K562 (cell line): ENCODE results near the gene KLK14. TPM values are rescaled to one million over a fixed set of nuclear protein-coding genes. Genes with fewer than 3 reads are reported as not detected.
A peak's percentile ranks its signal among the peaks of the same experiment; 100 is the strongest.

Experiments used
- ATAC-seq: fragments of 200-7000 bp; cut with Tn5 transposase; 3 replicates; pipeline ENCODE4 v1.9.1; 2020; ENCODE audit warnings: moderate library complexity
- BruUV-seq: library from RNA; stranded (reverse); fragments of 400-500 nt; replicated peaks from 2 replicates; lab custom pipeline; 2021; lab: Mats Ljungman, UMichigan
- CTCF ChIA-PET: fragments of 300-600 bp; formaldehyde crosslinking; extraction: SDS; loops from one replicate; lab custom pipeline; 2021; ENCODE audit warnings: low intra/inter-chr PET ratio; lab: Yijun Ruan, JAX
- POLR2A ChIA-PET: fragments of 300-600, 350-650 bp; sonication (Branson Sonifier 250); formaldehyde crosslinking; extraction: SDS; loops from one replicate; lab custom pipeline; 2021; ENCODE audit warnings: antibody characterized with exemption, inconsistent platforms; lab: Yijun Ruan, JAX
- DNase-seq, 4 experiments: peaks; one replicate each; pipeline versions ENCODE4 v3.0.0 to v3.0.0-alpha.2; 2011 to 2018; ENCODE audit warnings: low spot score in 3 of 4, mixed read lengths in 3 of 4; ENCODE audit errors: extremely low read depth in 1 of 4
- FAIRE-seq: peaks from 2 replicates; lab custom pipeline; 2011; peaks lifted over from hg19 to GRCh38; lab: Jason Lieb, UNC
- H2AFZ ChIP-seq: 2 replicates; pipeline ENCODE4 v1.6.0; 2011; ENCODE audit warnings: low read depth, low read length, control low read depth, inconsistent platforms
- H3K27ac ChIP-seq: fragments of 200-600 bp; 3 replicates; pipeline ENCODE4 v1.8.0; 2011; ENCODE audit warnings: low read depth, mild to moderate bottlenecking, control low read depth, inconsistent platforms, low read length, moderate library complexity, mixed read lengths; ENCODE audit errors: extremely low read depth
- H3K27me3 ChIP-seq, 2 experiments: fragments of 300-600 bp in 1 of 2; 2 replicates in 1 of 2; 3 replicates in 1 of 2; pipeline versions ENCODE4 v1.6.0 to v1.8.0; 2011; ENCODE audit warnings: inconsistent platforms in 2 of 2, low read length in 2 of 2, mild to moderate bottlenecking in 1 of 2, mixed read lengths in 1 of 2, moderate library complexity in 1 of 2; ENCODE audit not compliant: control insufficient read depth in 2 of 2, insufficient read depth in 2 of 2
- H3K36me3 ChIP-seq: fragments of 300-600 bp; 3 replicates; pipeline ENCODE4 v1.8.0; 2011; ENCODE audit warnings: mild to moderate bottlenecking, low read length, inconsistent platforms; ENCODE audit not compliant: control insufficient read depth, insufficient read depth
- H3K4me1 ChIP-seq, 2 experiments: fragments of 200-600 bp in 1 of 2; replicated peaks in 1 of 2; 2 replicates in 1 of 2; 3 replicates in 1 of 2; pipeline versions ENCODE4 v1.5.1 to v1.8.0; 2011; ENCODE audit warnings: inconsistent platforms in 2 of 2, low read length in 2 of 2, mild to moderate bottlenecking in 1 of 2, mixed read lengths in 1 of 2, moderate library complexity in 1 of 2; ENCODE audit not compliant: control insufficient read depth in 2 of 2, insufficient read depth in 2 of 2
- H3K4me2 ChIP-seq: 2 replicates; pipeline ENCODE4 v1.6.1; 2011; ENCODE audit warnings: low read length, control low read depth, inconsistent platforms, mixed read lengths; ENCODE audit not compliant: insufficient read depth
- H3K4me3 ChIP-seq: fragments of 200-600 bp; sonication (generic), shearing (Covaris generic); 2 replicates; pipeline ENCODE4 v1.5.1; 2016; ENCODE audit warnings: control low read depth, inconsistent platforms
- H3K79me2 ChIP-seq: fragments of 200-600 bp; 3 replicates; pipeline ENCODE4 v1.8.0; 2011; ENCODE audit warnings: low read length, inconsistent platforms; ENCODE audit not compliant: control insufficient read depth, insufficient read depth
- H3K9ac ChIP-seq, 2 experiments: 2 replicates each; pipeline versions ENCODE4 v1.6.0 to v1.6.1; 2011; ENCODE audit warnings: low read depth in 2 of 2, low read length in 2 of 2, control low read depth in 1 of 2, inconsistent platforms in 1 of 2, mild to moderate bottlenecking in 1 of 2, mixed read lengths in 1 of 2; ENCODE audit not compliant: insufficient read depth in 1 of 2
- H3K9me1 ChIP-seq: one replicate; pipeline ENCODE4 v1.6.0; 2011; ENCODE audit warnings: inconsistent platforms, mild to moderate bottlenecking, low read length, moderate library complexity; ENCODE audit not compliant: control insufficient read depth, insufficient read depth
- H3K9me3 ChIP-seq: replicated peaks from 2 replicates; pipeline ENCODE4 v1.5.1; 2011; ENCODE audit warnings: low read depth, low read length, inconsistent platforms; ENCODE audit not compliant: control insufficient read depth, insufficient read depth
- H4K20me1 ChIP-seq: replicated peaks from 2 replicates; pipeline ENCODE4 v1.6.1; 2011; ENCODE audit warnings: low read length, inconsistent platforms, mixed read lengths; ENCODE audit not compliant: control insufficient read depth, insufficient read depth
- CEBPB ChIP-seq: fragments of 450-650 bp; IDR thresholded peaks from 2 replicates; pipeline ENCODE4 v1.6.1; 2016; ENCODE audit warnings: missing genetic modification characterization, missing compliant biosample characterization
- EHMT2 ChIP-seq: fragments of 450-650 bp; IDR thresholded peaks from 2 replicates; pipeline ENCODE4 v1.6.1; 2018; ENCODE audit warnings: antibody characterized with exemption
- ELF4 ChIP-seq: fragments of 450-650 bp; formaldehyde crosslinking; IDR thresholded peaks from 2 replicates; pipeline ENCODE4 v1.4.0; 2022; ENCODE audit warnings: missing genetic modification characterization
- HDAC1 ChIP-seq, 2 experiments: fragments of 450-650 bp; IDR thresholded peaks; 2 replicates each; pipeline ENCODE4 v1.6.1; 2016 to 2017; ENCODE audit warnings: inconsistent platforms in 1 of 2, mild to moderate bottlenecking in 1 of 2, moderate library complexity in 1 of 2
- KDM1A ChIP-seq, 2 experiments: fragments of 450-650 bp; IDR thresholded peaks; 2 replicates each; pipeline ENCODE4 v1.6.1; 2016; ENCODE audit warnings: mild to moderate bottlenecking in 2 of 2
- MEIS2 ChIP-seq: fragments of 450-650 bp; IDR thresholded peaks from 2 replicates; pipeline ENCODE4 v1.6.1; 2014; ENCODE audit warnings: mild to moderate bottlenecking; ENCODE audit not compliant: partially characterized antibody
- MYNN ChIP-seq, 2 experiments: sonication (generic); formaldehyde crosslinking in 1 of 2; IDR thresholded peaks; 2 replicates each; pipeline versions ENCODE4 v1.5.0 to v1.6.1; 2016 to 2020; ENCODE audit warnings: antibody characterized with exemption in 1 of 2, missing genetic modification reagents in 1 of 2
- NFRKB ChIP-seq: fragments of 450-650 bp; IDR thresholded peaks from 2 replicates; pipeline ENCODE4 v1.6.1; 2016; ENCODE audit warnings: low read depth
- STAT5B ChIP-seq: fragments of 250-450 bp; sonication (Bioruptor Pico); IDR thresholded peaks from 2 replicates; pipeline ENCODE4 v1.8.0; 2021; ENCODE audit warnings: mild to moderate bottlenecking, inconsistent platforms
- ZBTB2 ChIP-seq: fragments of 450-650 bp; IDR thresholded peaks from 2 replicates; pipeline ENCODE4 v1.6.1; 2016; ENCODE audit warnings: antibody characterized with exemption
- ZBTB40 ChIP-seq, 2 experiments: fragments of 450-650 bp in 1 of 2; sonication (generic) in 1 of 2; formaldehyde crosslinking in 1 of 2; IDR thresholded peaks; 2 replicates each; pipeline versions ENCODE4 v1.7.1 to v1.9.0; 2016 to 2022; ENCODE audit warnings: inconsistent platforms in 1 of 2, mild to moderate bottlenecking in 1 of 2, missing genetic modification reagents in 1 of 2
- ZNF121 ChIP-seq: sonication (generic); formaldehyde crosslinking; conservative IDR thresholded peaks from 2 replicates; pipeline ENCODE4 v1.8.0; 2022; ENCODE audit warnings: missing genetic modification reagents
- ZNF707 ChIP-seq: fragments of 250-450 bp; sonication (Bioruptor Pico); conservative IDR thresholded peaks from 2 replicates; pipeline ENCODE4 v1.8.0; 2022; ENCODE audit warnings: inconsistent platforms, mild to moderate bottlenecking, moderate library complexity
- WGBS: fragments of 100-300 bp; shearing (Covaris generic); methylation state at CpG from one replicate; pipeline ENCODE4 v1.1.6; 2016; ENCODE audit warnings: low coverage, mixed read lengths; ENCODE audit not compliant: insufficient coverage; ENCODE audit errors: missing lambda C conversion rate; 5-methylcytosine and 5-hydroxymethylcytosine counted together
- in situ Hi-C: fragments of 300-500 bp; cut with MboI; formaldehyde crosslinking; loops from 4 replicates; pipeline ENCODE4 v1.15.0; 2018; ENCODE audit warnings: inconsistent platforms, mixed read lengths
- intact Hi-C: fragments of 100-400 bp; cut with micrococcal nuclease; formaldehyde crosslinking; loops from 2 replicates; pipeline ENCODE4 v1.14.2; 2022
- polyA plus RNA-seq, 8 experiments: library from polyadenylated mRNA; depleted of rRNA in 4 of 8; stranded (reverse) in 5 of 8; unstranded in 3 of 8; fragments of >200 nt; fragmentation: Nextera tagmentation in 2 of 8; fragmentation: Illumina TruSeq in 1 of 8; extraction: Ambion mirVana in 2 of 8; extraction: Trizol in 1 of 8; gene quantifications; 2 replicates each; pipeline versions ENCODE4 v1.2.1 to v1.2.3, GENCODE V29; 2011 to 2014; ENCODE audit warnings: inconsistent platforms in 1 of 8, missing spikeins in 1 of 8
- total RNA-seq, 7 experiments: library from RNA; depleted of rRNA in 6 of 7; stranded (reverse); fragments of >200 nt in 6 of 7; fragmentation: Illumina TruSeq in 2 of 7; extraction: Trizol in 2 of 7; gene quantifications; 2 replicates each; pipeline versions ENCODE4 v1.2.1 to v1.2.3, GENCODE V29; 2011 to 2021; ENCODE audit warnings: low replicate concordance in 1 of 7

Gene KLK14
- total and polyA plus RNA-seq, 9 of the 15 experiments (the other 6 are each of a cell fraction or from before 2014, with no cell fraction given): not detected

- Histone ChIP-seq H3K4me3 (no peak overlapping the region), H3K9me3 (no peaks in the 10 kb centered on the region), H3K27me3 (no peaks in the 10 kb centered on the region), H3K4me1 (peaks cover 13 to 15% of the 10 kb centered on the region in 2 experiments), H3K4me2 (no peak overlapping the region), H3K36me3 (no peaks in the 10 kb centered on the region), H2AFZ (no peak overlapping the region), H3K9ac (no peak overlapping the region), H3K9me1 (no peaks in the 10 kb centered on the region), H3K27ac (no peak overlapping the region), H3K79me2 (no peaks in the 10 kb centered on the region), H4K20me1 (no peaks in the 10 kb centered on the region)
- no peak for DNase-seq
- CTCF ChIA-PET: no interaction called here
- 0% methylated on average over 1 of the region's 1 CpG for WGBS
- ATAC-seq: no peak
- FAIRE-seq: no peak
- in situ Hi-C loops (no loop called here), intact Hi-C loops (no loop called here)
- no TSS peak for BruUV-seq
- POLR2A ChIA-PET: interaction anchor here (0.9 kb wide), 1 partner anchor 16 kb away, joined by 4 read pairs; no protein-coding TSS in a partner anchor
- TF ChIP-seq ZNF707 (CRISPR knock-in tag) (no peak), KDM1A (IDR thresholded peaks at IDR 0.05) (0 out of 4 replicates have a peak, but pooled peaks of 1 of the 2 experiments have one; percentile 21), MEIS2 (no peak), MYNN (IDR thresholded peaks at IDR 0.05) (no peak), MYNN (CRISPR knock-in tag; IDR thresholded peaks at IDR 0.05) (no peak), ELF4 (CRISPR knock-in tag) (peak; percentile 74; the same call in 1 of the 2 replicates), HDAC1 (IDR thresholded peaks at IDR 0.05) (0 out of 4 replicates have a peak, but pooled peaks of 1 of the 2 experiments have one; percentile 13), EHMT2 (peak; percentile 66; the same call in 1 of the 2 replicates), STAT5B (no peak), CEBPB (tag) (no peak), ZBTB2 (no peak), NFRKB (no peak), ZBTB40 (IDR thresholded peaks at IDR 0.05) (no peak), ZBTB40 (CRISPR knock-in tag; IDR thresholded peaks at IDR 0.05) (no peak), ZNF121 (CRISPR knock-in tag) (no peak)
Measured at GRCh38 chr19:51060973-51061372, 21.7 kb downstream of the KLK14 start.
